Measurements from ENCODE around the gene NEIL1.
"Not testable (repeated sequence)": the region's sequence is repeated elsewhere in the genome, so short reads cannot be mapped to it uniquely, and the experiment has no call there.

Gene NEIL1

GRCh38 chr15:75321711-75322110 lies 25.1 kb upstream of the NEIL1 start:
- TF ChIP-seq TAF1 (IDR thresholded peaks at IDR 0.05; ENCODE audit: borderline replicate concordance, low read depth, low read length) (no peak), POLR2AphosphoS5 (IDR thresholded peaks at IDR 0.05; ENCODE audit: low read depth, low read length) (no peak), POLR2A (IDR thresholded peaks at IDR 0.05; ENCODE audit: low read depth, low read length) (no peak)
- FAIRE-seq (no peak), DNase-seq (ENCODE audit: insufficient read length) (no peak)

- TF ChIP-seq POLR2A (IDR thresholded peaks at IDR 0.05; ENCODE audit: low read depth, low read length) (no peak), POLR2AphosphoS5 (IDR thresholded peaks at IDR 0.05; ENCODE audit: low read depth, low read length) (no peak), TAF1 (IDR thresholded peaks at IDR 0.05; ENCODE audit: borderline replicate concordance, low read depth, low read length) (no peak)
- FAIRE-seq (no peak), DNase-seq (ENCODE audit: insufficient read length) (no peak)
Measured at GRCh38 chr15:75325922-75326321, 20.9 kb upstream of the NEIL1 start.

DNA sequence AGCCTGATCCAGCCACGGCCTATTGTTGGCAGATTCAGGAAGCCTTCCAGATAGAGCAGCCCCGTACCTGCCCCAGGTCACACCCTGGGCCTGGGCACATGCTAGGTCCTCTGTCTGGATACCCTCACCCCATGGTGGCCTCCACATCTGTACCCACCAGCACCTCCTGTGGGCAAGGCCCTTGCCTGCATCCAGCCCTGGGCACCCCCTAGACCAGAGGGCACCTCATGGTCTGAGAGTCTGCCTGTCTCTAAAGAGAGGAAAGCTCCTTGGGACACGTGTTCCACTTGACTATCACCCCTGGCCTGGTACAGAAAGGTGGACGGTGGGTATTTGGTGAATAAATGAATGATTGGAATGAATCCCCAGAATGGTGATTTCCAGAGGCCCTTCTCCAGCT lies 19.8 kb upstream of the NEIL1 start:
- no peak for FAIRE-seq
- TF ChIP-seq POLR2A (IDR thresholded peaks at IDR 0.05; ENCODE audit: low read depth, low read length) (no peak), TAF1 (IDR thresholded peaks at IDR 0.05; ENCODE audit: borderline replicate concordance, low read depth, low read length) (no peak), POLR2AphosphoS5 (IDR thresholded peaks at IDR 0.05; ENCODE audit: low read depth, low read length) (no peak)
- DNase-seq (ENCODE audit: insufficient read length), result no peak

DNA sequence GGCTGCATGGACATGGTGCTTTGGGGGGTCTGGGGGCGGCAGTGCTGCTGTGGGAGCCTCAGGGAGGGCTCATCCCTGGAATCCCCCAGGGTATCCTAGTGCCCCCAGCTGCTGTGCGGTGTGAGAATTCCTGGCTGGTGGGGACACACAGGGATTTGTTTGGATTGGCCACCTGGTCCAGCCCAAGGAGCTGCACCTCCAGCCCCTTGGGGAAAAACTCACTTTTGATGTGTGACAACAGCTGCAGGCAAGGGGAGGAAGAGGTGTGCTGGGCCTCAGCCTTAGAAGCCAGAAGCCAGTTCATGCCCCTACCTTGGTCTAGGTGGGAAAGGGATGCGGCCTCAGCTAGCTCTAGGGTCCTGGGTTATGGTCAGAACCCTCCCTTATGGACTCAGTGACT lies 19.3 kb upstream of the NEIL1 start:
- DNase-seq (ENCODE audit: insufficient read length) (no peak), FAIRE-seq (no peak)
- no peak for TF ChIP-seq TAF1 (IDR thresholded peaks at IDR 0.05; ENCODE audit: borderline replicate concordance, low read depth, low read length)
- no peak for TF ChIP-seq POLR2A (IDR thresholded peaks at IDR 0.05; ENCODE audit: low read depth, low read length)
- no peak for TF ChIP-seq POLR2AphosphoS5 (IDR thresholded peaks at IDR 0.05; ENCODE audit: low read depth, low read length)

- no peak for FAIRE-seq
- DNase-seq (ENCODE audit: insufficient read length), result no peak
Measured at GRCh38 chr15:75328493-75329314, 18.1 kb upstream of the NEIL1 start.

GRCh38 chr15:75329571-75329970 lies 17.3 kb upstream of the NEIL1 start:
- DNase-seq (ENCODE audit: insufficient read length) (no peak), FAIRE-seq (no peak)
- TF ChIP-seq TAF1 (IDR thresholded peaks at IDR 0.05; ENCODE audit: borderline replicate concordance, low read depth, low read length) (no peak), POLR2AphosphoS5 (IDR thresholded peaks at IDR 0.05; ENCODE audit: low read depth, low read length) (no peak), POLR2A (IDR thresholded peaks at IDR 0.05; ENCODE audit: low read depth, low read length) (no peak)

More at GRCh38 chr15:75328493-75329314, 18.1 kb upstream of the NEIL1 start:
- TF ChIP-seq POLR2A (IDR thresholded peaks at IDR 0.05; ENCODE audit: low read depth, low read length) (no peak), POLR2AphosphoS5 (IDR thresholded peaks at IDR 0.05; ENCODE audit: low read depth, low read length) (no peak), TAF1 (IDR thresholded peaks at IDR 0.05; ENCODE audit: borderline replicate concordance, low read depth, low read length) (no peak)

DNA sequence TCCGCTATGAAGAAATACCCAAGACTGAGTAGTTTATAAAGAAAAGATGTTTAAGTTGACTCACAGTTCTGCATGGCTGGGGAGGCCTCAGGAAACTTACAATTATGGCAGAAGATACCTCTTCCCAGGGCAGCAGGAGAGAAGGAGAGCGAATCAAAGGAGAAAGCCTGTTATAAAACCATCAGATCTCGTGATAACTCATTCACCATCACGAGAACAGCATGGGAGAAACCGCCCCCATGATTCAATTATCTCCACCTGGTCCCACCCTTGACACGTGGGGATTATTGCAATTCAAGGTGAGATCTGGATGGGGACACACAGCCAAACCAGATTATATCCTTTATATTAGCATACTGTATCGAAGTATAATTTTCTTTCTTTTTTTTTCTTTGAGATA lies 14.7 kb upstream of the NEIL1 start:
- DNase-seq (ENCODE audit: insufficient read length); FAIRE-seq: not testable (repeated sequence)

DNA sequence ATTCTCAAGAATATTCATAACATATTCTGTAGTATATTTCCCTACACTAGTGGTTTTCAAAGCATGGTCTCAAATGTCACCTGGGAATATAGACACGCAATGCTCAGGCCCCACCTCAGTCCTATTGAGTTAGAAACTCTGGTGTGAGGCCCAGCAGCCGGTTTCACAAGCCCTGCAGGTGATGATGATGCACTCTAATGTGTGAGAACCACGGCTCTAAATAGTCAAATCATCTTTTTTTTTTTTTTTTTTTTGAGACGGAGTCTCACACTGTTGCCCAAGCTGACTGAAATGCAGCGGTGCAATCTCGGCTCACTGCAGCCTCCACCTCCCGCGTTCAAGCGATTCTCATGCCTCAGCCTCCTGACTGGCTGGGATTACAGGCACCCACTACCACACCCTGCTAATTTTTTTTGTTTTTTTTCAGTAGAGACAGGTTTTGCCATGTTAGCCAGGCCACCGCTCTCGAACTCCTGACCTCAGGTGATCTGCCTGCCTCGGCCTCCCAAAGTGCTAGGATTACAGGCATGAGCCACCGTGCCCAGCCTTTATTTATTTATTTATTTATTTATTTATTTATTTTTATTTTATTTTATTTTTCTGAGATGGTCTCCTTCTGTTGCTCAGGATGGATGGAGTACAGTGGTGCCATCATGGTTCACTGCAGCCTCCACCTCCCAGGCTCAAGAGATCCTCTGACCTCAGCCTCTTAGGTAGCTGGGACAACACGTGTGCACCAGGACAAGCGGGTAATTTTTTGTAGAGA lies 13.0 kb upstream of the NEIL1 start:
- not testable (repeated sequence) for FAIRE-seq; DNase-seq (ENCODE audit: insufficient read length)

GRCh38 chr15:75335313-75335704 lies 11.5 kb upstream of the NEIL1 start:
- no peak for FAIRE-seq
- TF ChIP-seq POLR2A (IDR thresholded peaks at IDR 0.05; ENCODE audit: low read depth, low read length) (no peak), POLR2AphosphoS5 (IDR thresholded peaks at IDR 0.05; ENCODE audit: low read depth, low read length) (no peak), TAF1 (IDR thresholded peaks at IDR 0.05; ENCODE audit: borderline replicate concordance, low read depth, low read length) (no peak)
- DNase-seq (ENCODE audit: insufficient read length), result no peak

- FAIRE-seq, result peak; percentile 86
- TF ChIP-seq TAF1 (IDR thresholded peaks at IDR 0.05; ENCODE audit: borderline replicate concordance, low read depth, low read length), result peak; percentile 33; the same call in 1 of the 2 replicates
- TF ChIP-seq POLR2AphosphoS5 (IDR thresholded peaks at IDR 0.05; ENCODE audit: low read depth, low read length), result no peak
- DNase-seq (ENCODE audit: insufficient read length), result peak; percentile 60
Measured at GRCh38 chr15:75335705-75336355, 11.0 kb upstream of the NEIL1 start, which contains the start of gene COMMD4. Gene COMMD4 (plus strand): TSS chr15:75336063. CDS start chr15:75336090, 27 bp downstream.

GRCh38 chr15:75338661-75339240 lies 8.1 kb upstream of the NEIL1 start:
- FAIRE-seq (no peak), DNase-seq (ENCODE audit: insufficient read length) (no peak)
- no peak for TF ChIP-seq POLR2AphosphoS5 (IDR thresholded peaks at IDR 0.05; ENCODE audit: low read depth, low read length)
- TF ChIP-seq POLR2A (IDR thresholded peaks at IDR 0.05; ENCODE audit: low read depth, low read length), result no peak
- no peak for TF ChIP-seq TAF1 (IDR thresholded peaks at IDR 0.05; ENCODE audit: borderline replicate concordance, low read depth, low read length)

All from GM12892 (cell line).